Hematopoietic multipotent progenitor cell treated with erythropoietin and hydrocortisone succinate and interleukin-3 and kit ligand, for 6 days (in vitro differentiated cells): ENCODE measurements around the gene TTC17.

Source experiments
- DNase-seq: peaks from one replicate; pipeline ENCODE4 v3.0.0-alpha.2; 2015

The TTC17 gene

DNA sequence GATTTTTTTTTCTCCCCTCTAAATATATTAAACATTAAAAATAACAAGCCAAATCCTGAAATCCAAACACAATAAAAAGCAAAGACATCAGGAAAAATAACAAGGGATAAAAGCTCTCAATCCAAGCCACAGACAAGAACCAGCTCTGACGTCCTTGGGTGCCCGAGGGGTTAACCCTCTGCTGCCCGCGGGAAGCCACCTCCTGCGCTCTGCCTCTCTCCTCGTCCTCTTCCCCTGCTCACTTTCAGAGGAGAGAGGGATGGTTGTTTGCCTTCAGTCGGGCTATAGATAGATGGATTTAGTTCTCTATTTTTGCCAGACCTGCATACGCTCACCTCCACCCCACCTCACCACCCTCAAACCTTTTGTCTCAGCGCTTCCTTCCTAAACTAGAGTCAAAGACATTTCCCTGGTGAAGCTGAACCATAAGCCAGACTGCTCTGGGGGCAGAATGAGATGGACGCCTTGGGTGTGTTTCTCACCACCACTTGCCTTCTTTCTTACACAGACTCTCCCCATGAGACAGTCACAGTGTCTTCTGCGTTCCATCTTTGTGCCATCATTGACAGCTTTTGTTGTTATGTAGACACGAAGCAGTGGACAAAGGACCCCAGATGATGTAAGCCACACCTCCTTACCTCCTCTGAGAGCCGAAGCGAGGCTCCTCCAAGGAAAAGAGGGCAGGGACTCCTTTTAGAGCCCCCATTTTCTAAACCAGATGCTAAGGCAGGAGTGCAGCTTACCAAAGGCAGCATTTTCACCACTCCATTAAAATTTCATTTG lies 179.3 kb downstream of the TTC17 start:
- no peak for DNase-seq

DNA sequence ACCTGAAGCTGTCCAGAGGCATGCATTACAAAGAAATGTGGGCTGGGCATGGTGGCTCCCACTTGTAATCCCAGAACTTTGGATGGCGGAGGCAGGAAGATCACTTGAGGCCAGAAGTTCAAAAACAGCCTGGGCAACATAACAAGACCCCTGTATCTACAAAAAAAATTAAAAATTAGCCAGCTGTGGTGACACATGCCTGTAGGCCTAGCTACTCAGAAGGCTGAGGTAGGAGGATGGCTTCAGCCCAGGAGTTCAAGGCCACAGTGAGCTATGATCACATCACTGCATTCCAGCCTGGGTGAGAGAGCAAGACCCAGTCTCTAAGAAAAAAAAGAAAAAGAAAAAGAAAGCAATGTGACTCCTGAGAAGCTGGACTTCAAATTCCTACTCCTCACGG lies 183.3 kb downstream of the TTC17 start:
- no peak for DNase-seq

DNA sequence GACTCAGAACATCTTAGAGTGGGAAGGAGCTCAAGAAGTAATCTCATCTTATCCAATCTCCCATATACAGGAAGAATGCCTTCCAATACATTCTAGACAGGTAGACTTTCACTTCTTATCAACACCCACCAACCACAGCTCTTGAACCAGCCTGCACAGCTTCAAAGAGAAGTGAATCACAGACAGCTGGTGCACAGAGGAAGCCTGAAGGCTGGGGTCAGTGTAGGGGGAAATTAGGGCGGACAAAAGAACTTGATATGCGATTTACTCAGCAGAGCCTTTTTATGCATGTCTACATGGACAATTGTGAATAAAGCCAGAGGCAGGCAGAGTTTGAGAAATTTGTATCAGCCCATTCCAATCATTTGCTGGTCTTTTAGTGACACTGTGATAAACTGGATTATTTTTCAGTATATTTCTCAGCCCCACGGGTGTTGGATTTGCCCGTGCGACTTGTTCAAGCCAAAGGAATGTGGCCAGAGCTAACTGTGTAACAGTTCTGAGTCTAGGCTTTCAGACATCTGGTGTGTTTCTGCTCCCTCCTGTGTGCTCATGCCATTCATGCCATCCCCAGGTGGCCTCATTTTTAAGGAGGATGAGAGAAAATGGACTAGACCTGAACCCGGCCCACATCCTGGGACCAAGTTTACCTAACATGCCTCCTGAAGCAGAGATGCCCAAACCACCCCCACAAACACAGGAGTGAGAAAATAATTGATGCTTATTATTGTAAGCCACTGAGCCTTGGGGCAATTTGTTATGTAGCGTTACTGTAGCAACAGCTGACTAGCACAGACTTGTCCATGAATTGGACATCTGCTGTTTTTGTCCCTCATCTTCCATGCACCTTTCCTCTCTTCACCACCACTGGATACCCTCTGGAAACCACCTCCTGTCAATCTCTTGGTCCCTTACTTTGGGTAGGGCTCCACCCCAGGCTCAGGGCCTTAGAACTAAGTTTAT lies 184.3 kb downstream of the TTC17 start:
- no peak for DNase-seq
